ENCODE results near the gene SLC2A5. TPM values are rescaled to one million over a fixed set of nuclear protein-coding genes. Genes with fewer than 3 reads are reported as not detected.

Gene SLC2A5
- total RNA-seq, 1 donor from 2014 or later: 8.9 TPM

Small RNA genes within 50 kb of the gene (small RNA-seq; reads per million reads assigned to genes)
- not detected for gene RF00424

Other genes with a start within 250 kb of the SLC2A5 start
- 320 TPM for gene ENO1, start 190.9 kb downstream of the SLC2A5 start, total RNA-seq
- gene CA6, start 123.8 kb downstream of the SLC2A5 start, total RNA-seq: not detected
- not detected for gene SLC2A7, start 43.2 kb downstream of the SLC2A5 start, total RNA-seq
- 2.6 TPM for gene GPR157, start 59.5 kb upstream of the SLC2A5 start, total RNA-seq
- gene H6PD, start 165.1 kb upstream of the SLC2A5 start, total RNA-seq: 24.5 TPM
- 6.3 TPM for gene SPSB1, start 223.3 kb upstream of the SLC2A5 start, total RNA-seq

All from skeletal muscle tissue (tissue), 2 donors.